Measurements from ENCODE around the gene CPNE7.

CPNE7 gene

DNA sequence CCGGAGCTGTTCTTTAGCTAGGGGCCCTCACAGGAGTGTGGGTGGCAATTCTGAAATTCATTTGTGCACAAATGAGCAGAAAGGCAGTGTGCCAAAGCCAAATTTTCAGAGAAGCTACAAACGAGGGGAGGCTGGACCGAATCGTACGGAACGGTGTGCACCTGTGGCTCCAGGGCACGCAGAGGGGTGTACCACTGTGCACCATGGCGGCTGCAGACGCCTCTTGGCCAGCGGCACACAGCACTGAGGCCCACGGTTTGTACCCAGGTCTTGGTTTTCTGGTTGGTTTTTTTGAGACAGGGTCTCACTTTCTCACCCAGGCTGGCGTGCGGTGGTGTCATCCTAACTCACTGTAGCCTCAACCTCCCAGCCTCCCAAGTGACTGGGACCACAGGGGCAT lies 67.0 kb downstream of the CPNE7 start:
- TF ChIP-seq GATA3 (IDR thresholded peaks at IDR 0.05; ENCODE audit: low read depth, low read length) = no peak

- TF ChIP-seq GATA3 (IDR thresholded peaks at IDR 0.05; ENCODE audit: low read depth, low read length) = no peak
Observed at GRCh38 chr16:89643769-89644300, 68.3 kb downstream of the CPNE7 start.

DNA sequence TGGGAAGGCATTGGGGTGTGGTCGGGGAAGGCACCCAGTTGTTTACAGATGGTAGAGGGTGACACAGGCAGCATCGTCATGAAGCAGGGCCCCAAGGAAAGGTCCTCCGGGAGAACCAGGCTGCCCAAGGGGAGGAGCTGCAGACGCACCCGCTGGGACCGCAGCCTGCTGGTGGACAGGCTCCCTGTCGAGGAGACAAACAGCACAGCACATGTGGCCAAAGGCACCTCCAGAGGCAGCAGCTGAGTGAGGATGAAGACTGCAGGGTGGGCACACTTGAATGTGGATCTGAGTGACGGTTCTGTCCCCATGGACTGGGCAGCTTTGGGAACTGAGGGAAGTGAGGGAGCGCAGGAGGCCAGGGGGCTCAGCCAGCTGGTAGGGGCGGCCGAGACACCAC lies 69.6 kb downstream of the CPNE7 start:
- TF ChIP-seq GATA3 (IDR thresholded peaks at IDR 0.05; ENCODE audit: low read depth, low read length) (no peak), GATA2 (IDR thresholded peaks at IDR 0.05; ENCODE audit: low read depth, low read length) (no peak)

DNA sequence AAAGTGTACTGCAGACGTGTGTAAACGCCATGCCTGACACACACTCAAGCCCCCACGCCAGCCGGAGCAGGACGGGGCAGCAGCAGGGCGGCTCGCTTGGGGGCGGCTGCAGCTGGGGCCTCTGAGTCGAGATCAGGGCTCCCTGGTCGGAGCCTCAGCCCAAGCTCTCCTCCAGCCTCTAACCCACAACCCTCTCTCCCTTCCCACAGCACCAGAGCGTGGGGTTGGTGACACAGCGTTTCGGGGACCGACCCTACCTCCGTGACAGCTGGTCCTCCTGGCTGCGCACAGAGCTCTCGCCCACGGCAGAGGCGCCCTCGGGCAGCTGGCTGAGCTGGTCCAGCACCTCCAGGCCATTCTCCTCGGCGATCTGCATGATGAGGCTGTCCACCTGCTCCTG lies 70.7 kb downstream of the CPNE7 start:
- TF ChIP-seq GATA2 (IDR thresholded peaks at IDR 0.05; ENCODE audit: low read depth, low read length) (no peak), GATA3 (IDR thresholded peaks at IDR 0.05; ENCODE audit: low read depth, low read length) (no peak)
